K562 (cell line): ENCODE measurements around the gene MOB1A.

ENCODE experiments used
- CCNT2 ChIP-seq: IDR thresholded peaks from 2 replicates; pipeline ENCODE4 v1.6.1; 2011; ENCODE audit warnings: borderline replicate concordance, low read depth, mild to moderate bottlenecking, moderate library complexity, mixed read lengths, low read length; ENCODE audit not compliant: insufficient read length; ENCODE audit errors: extremely low read depth
- CHCHD3 ChIP-seq: fragments of 250-450 bp; sonication (Bioruptor Pico); IDR thresholded peaks from 2 replicates; pipeline ENCODE4 v2.1.2; 2022; ENCODE audit warnings: mild to moderate bottlenecking
- CHD4 ChIP-seq: fragments of 200-600 bp; sonication (generic); IDR thresholded peaks from 3 replicates; pipeline ENCODE4 v1.6.1; 2012; ENCODE audit warnings: low read depth, mild to moderate bottlenecking, mixed read lengths, low read length, inconsistent platforms; ENCODE audit not compliant: insufficient read depth, insufficient replicate concordance, poor library complexity, severe bottlenecking
- CTCF ChIP-seq, 3 experiments: IDR thresholded peaks in 2 of 3; conservative IDR thresholded peaks in 1 of 3; 2 replicates each; pipeline ENCODE4 v1.5.1; 2011 to 2012; ENCODE audit warnings: low read length in 3 of 3, mild to moderate bottlenecking in 3 of 3, control low read depth in 2 of 3, improper control_type of control experiment in 1 of 3, inconsistent platforms in 1 of 3, low read depth in 1 of 3, mixed read lengths in 1 of 3, moderate library complexity in 1 of 3; ENCODE audit not compliant: insufficient read depth in 2 of 3
- GABPA ChIP-seq: fragments of 200-800 bp; sonication (Bioruptor generic); conservative IDR thresholded peaks from 2 replicates; pipeline ENCODE4 v1.6.1; 2016; ENCODE audit warnings: low read depth, missing genetic modification characterization, missing compliant biosample characterization
- NBN ChIP-seq: fragments of 450-650 bp; IDR thresholded peaks from 2 replicates; pipeline ENCODE4 v1.6.1; 2016; ENCODE audit warnings: low read depth, mild to moderate bottlenecking
- RAD51 ChIP-seq: fragments of 450-650 bp; IDR thresholded peaks from 2 replicates; pipeline ENCODE4 v1.7.1; 2016; ENCODE audit warnings: low read depth, mild to moderate bottlenecking, borderline replicate concordance
- RBBP5 ChIP-seq: fragments of 200-600 bp; sonication (generic); IDR thresholded peaks from 2 replicates; pipeline ENCODE4 v1.6.1; 2012; ENCODE audit warnings: borderline replicate concordance, mild to moderate bottlenecking, low read length, control low read depth, inconsistent platforms; ENCODE audit not compliant: insufficient read depth, poor library complexity, severe bottlenecking
- TBP ChIP-seq: optimal IDR thresholded peaks from 2 replicates; pipeline ENCODE3; 2011; ENCODE audit warnings: low read depth, low read length, improper control_type of control experiment
- TCF7 ChIP-seq: sonication (generic); IDR thresholded peaks from 2 replicates; pipeline ENCODE4 v1.6.1; 2016; ENCODE audit warnings: antibody characterized with exemption, borderline replicate concordance
- THAP12 ChIP-seq: fragments of 250-450 bp; sonication (Bioruptor Pico); IDR thresholded peaks from 2 replicates; pipeline ENCODE4 v1.9.0; 2021; ENCODE audit warnings: mild to moderate bottlenecking, inconsistent platforms

- TF ChIP-seq CCNT2 (no peak), CTCF (IDR thresholded peaks at IDR 0.05 in 2 of 3, conservative IDR thresholded peaks at IDR 0.05 in 1 of 3; ENCODE audit: insufficient read depth in 2 of 3, low read depth in 1 of 3, low read length in 3 of 3) (no peak), GABPA (no peak), CHCHD3 (CRISPR knock-in tag) (no peak), THAP12 (CRISPR knock-in tag) (no peak), NBN (no peak), RBBP5 (no peak), TBP (no peak), CHD4 (no peak), TCF7 (no peak), RAD51 (no peak)
Measured at GRCh38 chr2:74183878-74184277, 5.2 kb upstream of the MOB1A start.
